ENCODE measurements around the gene VWCE.
"Not testable (repeated sequence)": the region's sequence is repeated elsewhere in the genome, so short reads cannot be mapped to it uniquely, and the experiment has no call there.

The VWCE gene

GRCh38 chr11:61232548-61233145, 62.5 kb downstream of the VWCE start:
- not testable (repeated sequence) for H3K27ac ChIP-seq (ENCODE audit: insufficient read depth, low read depth, low read length, poor library complexity, severe bottlenecking); H3K9me3 ChIP-seq (ENCODE audit: control insufficient read depth, low read length); H3K4me3 ChIP-seq (ENCODE audit: insufficient read depth, low read depth, low read length); H3K4me1 ChIP-seq (ENCODE audit: control insufficient read depth, insufficient read depth, low read length); H3K36me3 ChIP-seq (ENCODE audit: control insufficient read depth, insufficient read depth, low read length); H3K27me3 ChIP-seq (ENCODE audit: control insufficient read depth, insufficient read depth, low read length, poor library complexity, severe bottlenecking)
- WGBS, 2 experiments: no CpG with 5 or more reads among the region's 3 CpGs

- H3K27me3 ChIP-seq (ENCODE audit: control insufficient read depth, insufficient read depth, low read length, poor library complexity, severe bottlenecking); H3K27ac ChIP-seq (ENCODE audit: insufficient read depth, low read depth, low read length, poor library complexity, severe bottlenecking); H3K36me3 ChIP-seq (ENCODE audit: control insufficient read depth, insufficient read depth, low read length); H3K9me3 ChIP-seq (ENCODE audit: control insufficient read depth, low read length); H3K4me1 ChIP-seq (ENCODE audit: control insufficient read depth, insufficient read depth, low read length); H3K4me3 ChIP-seq (ENCODE audit: insufficient read depth, low read depth, low read length): not testable (repeated sequence)
- WGBS, 2 experiments: no CpG with 5 or more reads among the region's 5 CpGs
These were observed 63.5 kb downstream of the VWCE start for GRCh38 chr11:61231585-61231984.

GRCh38 chr11:61231033-61231432, 64.1 kb downstream of the VWCE start:
- H3K27me3 ChIP-seq (ENCODE audit: control insufficient read depth, insufficient read depth, low read length, poor library complexity, severe bottlenecking); H3K9me3 ChIP-seq (ENCODE audit: control insufficient read depth, low read length); H3K4me3 ChIP-seq (ENCODE audit: insufficient read depth, low read depth, low read length); H3K27ac ChIP-seq (ENCODE audit: insufficient read depth, low read depth, low read length, poor library complexity, severe bottlenecking); H3K36me3 ChIP-seq (ENCODE audit: control insufficient read depth, insufficient read depth, low read length); H3K4me1 ChIP-seq (ENCODE audit: control insufficient read depth, insufficient read depth, low read length): not testable (repeated sequence)
- no CpG with 5 or more reads among the region's 15 CpGs for WGBS, 2 experiments

GRCh38 chr11:61229458-61229857, 65.7 kb downstream of the VWCE start:
- not testable (repeated sequence) for H3K27me3 ChIP-seq (ENCODE audit: control insufficient read depth, insufficient read depth, low read length, poor library complexity, severe bottlenecking); H3K9me3 ChIP-seq (ENCODE audit: control insufficient read depth, low read length); H3K27ac ChIP-seq (ENCODE audit: insufficient read depth, low read depth, low read length, poor library complexity, severe bottlenecking); H3K4me3 ChIP-seq (ENCODE audit: insufficient read depth, low read depth, low read length); H3K4me1 ChIP-seq (ENCODE audit: control insufficient read depth, insufficient read depth, low read length); H3K36me3 ChIP-seq (ENCODE audit: control insufficient read depth, insufficient read depth, low read length)
- no CpG with 5 or more reads among the region's 6 CpGs for WGBS, 2 experiments

GRCh38 chr11:61226457-61227137, 68.5 kb downstream of the VWCE start:
- not testable (repeated sequence) for H3K36me3 ChIP-seq (ENCODE audit: control insufficient read depth, insufficient read depth, low read length); H3K27me3 ChIP-seq (ENCODE audit: control insufficient read depth, insufficient read depth, low read length, poor library complexity, severe bottlenecking); H3K27ac ChIP-seq (ENCODE audit: insufficient read depth, low read depth, low read length, poor library complexity, severe bottlenecking); H3K4me1 ChIP-seq (ENCODE audit: control insufficient read depth, insufficient read depth, low read length); H3K4me3 ChIP-seq (ENCODE audit: insufficient read depth, low read depth, low read length); H3K9me3 ChIP-seq (ENCODE audit: control insufficient read depth, low read length)
- WGBS, 2 experiments: no CpG with 5 or more reads among the region's 10 CpGs

- not testable (repeated sequence) for H3K27ac ChIP-seq (ENCODE audit: insufficient read depth, low read depth, low read length, poor library complexity, severe bottlenecking); H3K4me1 ChIP-seq (ENCODE audit: control insufficient read depth, insufficient read depth, low read length)
- no CpG with 5 or more reads among the region's 5 CpGs for WGBS, 2 experiments
These were observed 72.4 kb downstream of the VWCE start for GRCh38 chr11:61222692-61223091.

GRCh38 chr11:61222047-61222446, 73.1 kb downstream of the VWCE start, which contains the start of gene PGA4:
Gene PGA4, plus strand, starts transcription at chr11:61222347. Its CDS starts 54 bp downstream, at chr11:61222401.
- not testable (repeated sequence) for H3K36me3 ChIP-seq (ENCODE audit: control insufficient read depth, insufficient read depth, low read length); H3K4me3 ChIP-seq (ENCODE audit: insufficient read depth, low read depth, low read length); H3K27me3 ChIP-seq (ENCODE audit: control insufficient read depth, insufficient read depth, low read length, poor library complexity, severe bottlenecking); H3K27ac ChIP-seq (ENCODE audit: insufficient read depth, low read depth, low read length, poor library complexity, severe bottlenecking); H3K9me3 ChIP-seq (ENCODE audit: control insufficient read depth, low read length); H3K4me1 ChIP-seq (ENCODE audit: control insufficient read depth, insufficient read depth, low read length)
- no CpG with 5 or more reads among the region's 8 CpGs for WGBS, 2 experiments

More at GRCh38 chr11:61222692-61223091, 72.4 kb downstream of the VWCE start:
- H3K27me3 ChIP-seq (ENCODE audit: control insufficient read depth, insufficient read depth, low read length, poor library complexity, severe bottlenecking); H3K36me3 ChIP-seq (ENCODE audit: control insufficient read depth, insufficient read depth, low read length); H3K9me3 ChIP-seq (ENCODE audit: control insufficient read depth, low read length); H3K4me3 ChIP-seq (ENCODE audit: insufficient read depth, low read depth, low read length): not testable (repeated sequence)

GRCh38 chr11:61219016-61219415, 76.1 kb downstream of the VWCE start:
- not testable (repeated sequence) for H3K27me3 ChIP-seq (ENCODE audit: control insufficient read depth, insufficient read depth, low read length, poor library complexity, severe bottlenecking); H3K4me3 ChIP-seq (ENCODE audit: insufficient read depth, low read depth, low read length); H3K9me3 ChIP-seq (ENCODE audit: control insufficient read depth, low read length); H3K27ac ChIP-seq (ENCODE audit: insufficient read depth, low read depth, low read length, poor library complexity, severe bottlenecking); H3K4me1 ChIP-seq (ENCODE audit: control insufficient read depth, insufficient read depth, low read length); H3K36me3 ChIP-seq (ENCODE audit: control insufficient read depth, insufficient read depth, low read length)
- 94 to 98% methylated on average over 5 of the region's 5 CpGs for WGBS, 2 experiments

GRCh38 chr11:61218306-61218705, 76.8 kb downstream of the VWCE start:
- H3K27me3 ChIP-seq (ENCODE audit: control insufficient read depth, insufficient read depth, low read length, poor library complexity, severe bottlenecking); H3K9me3 ChIP-seq (ENCODE audit: control insufficient read depth, low read length); H3K4me1 ChIP-seq (ENCODE audit: control insufficient read depth, insufficient read depth, low read length); H3K4me3 ChIP-seq (ENCODE audit: insufficient read depth, low read depth, low read length); H3K36me3 ChIP-seq (ENCODE audit: control insufficient read depth, insufficient read depth, low read length); H3K27ac ChIP-seq (ENCODE audit: insufficient read depth, low read depth, low read length, poor library complexity, severe bottlenecking): not testable (repeated sequence)
- no CpG with 5 or more reads among the region's 4 CpGs for WGBS, 2 experiments

GRCh38 chr11:61213711-61214324, 81.3 kb downstream of the VWCE start:
- H3K27me3 ChIP-seq (ENCODE audit: control insufficient read depth, insufficient read depth, low read length, poor library complexity, severe bottlenecking); H3K36me3 ChIP-seq (ENCODE audit: control insufficient read depth, insufficient read depth, low read length); H3K27ac ChIP-seq (ENCODE audit: insufficient read depth, low read depth, low read length, poor library complexity, severe bottlenecking); H3K9me3 ChIP-seq (ENCODE audit: control insufficient read depth, low read length); H3K4me1 ChIP-seq (ENCODE audit: control insufficient read depth, insufficient read depth, low read length); H3K4me3 ChIP-seq (ENCODE audit: insufficient read depth, low read depth, low read length): not testable (repeated sequence)
- no CpG with 5 or more reads among the region's 3 CpGs for WGBS, 2 experiments

All from ectodermal cell (in vitro differentiated cells).